ENCODE data around the gene TMEM238L. TPM values are rescaled to one million over a fixed set of nuclear protein-coding genes. Genes with fewer than 3 reads are reported as not detected.

The TMEM238L gene
- total and polyA plus RNA-seq, 2 of the 8 experiments (the other 6 are each of a cell fraction or from before 2014, with no cell fraction given) = not detected

- peaks cover 0 to 2% (median 0%) of the 10 kb centered on the region in 4 experiments; a peak in 1 of 7 replicates for H3K27me3 ChIP-seq (replicated peaks in 1 of 4; ENCODE audit: control insufficient read depth in 3 of 4, extremely low read depth in 1 of 4, insufficient read depth in 3 of 4, low read length in 3 of 4)
- 36% methylated on average over 6 of the region's 6 CpGs; no CpG with 5 or more reads in 1 of the 2 experiments for WGBS, 2 experiments (ENCODE audit: extremely low coverage in 1 of 2, insufficient coverage in 1 of 2, insufficient read length in 1 of 2, insufficient replicate concordance in 2 of 2, low coverage in 1 of 2, low lambda C conversion rate in 2 of 2, missing lambda C conversion rate in 1 of 2)
Observed at GRCh38 chr17:10845388-10845751, 41.5 kb upstream of the TMEM238L start.

More at GRCh38 chr17:10845388-10845751, 41.5 kb upstream of the TMEM238L start:
- ChIA-PET CTCF (ENCODE audit: partially characterized antibody) (interaction anchor here (0.7 to 10.0 kb wide), 27 partner anchors 9 to 215 kb away, joined by 3 to 88 read pairs (median 6); partner anchors contain the start of gene PIRT), POLR2A (ENCODE audit: partially characterized antibody) (interaction anchor here (0.6 to 2.1 kb wide), 4 partner anchors 16 to 108 kb away, joined by 3 to 10 read pairs (median 4); no protein-coding TSS in a partner anchor)
- H3K9ac ChIP-seq (replicated peaks in 1 of 4; ENCODE audit: extremely low read depth in 1 of 4, low read depth in 3 of 4, low read length in 3 of 4) = no peak overlapping the region
- H2BK120ac ChIP-seq (replicated peaks; ENCODE audit: low read depth, low read length) = no peak overlapping the region
- no peak overlapping the region for H3K14ac ChIP-seq (ENCODE audit: insufficient read length)
- no peak overlapping the region for H3K27ac ChIP-seq (ENCODE audit: low read depth, low read length)
- no peak overlapping the region for H3K18ac ChIP-seq (ENCODE audit: extremely low read depth, low read length)
- no peak overlapping the region for H3K56ac ChIP-seq (replicated peaks; ENCODE audit: insufficient read length, low read depth, low read length)
- H3K23me2 ChIP-seq (ENCODE audit: low read depth, low read length) = peaks cover 17% of the 10 kb centered on the region; the same call in 1 of the 2 replicates
- H3K4me2 ChIP-seq (ENCODE audit: insufficient read depth in 1 of 2, low read depth in 2 of 2, low read length in 2 of 2) = peak overlapping the region in 1 of 2 experiments; percentile 88; a peak in 2 of 4 replicates
- FAIRE-seq (no peak), DNase-seq (ENCODE audit: low read depth in 1 of 2, low spot score in 2 of 2) (no peak)
- no peak overlapping the region for H3K23ac ChIP-seq (ENCODE audit: insufficient read length)
- no peak overlapping the region for H3K4ac ChIP-seq (replicated peaks; ENCODE audit: insufficient read length, low read depth, low read length)
- no peak overlapping the region for H2BK20ac ChIP-seq (ENCODE audit: low read length)
- no peaks in the 10 kb centered on the region for H4K20me1 ChIP-seq (replicated peaks in 1 of 2; ENCODE audit: control insufficient read depth in 1 of 2, insufficient read depth in 2 of 2, low read length in 2 of 2)
- H3K4me3 ChIP-seq (ENCODE audit: extremely low read depth in 1 of 4, insufficient read depth in 2 of 4, low read depth in 3 of 4, low read length in 4 of 4) = peak overlapping the region in 1 of 4 experiments; percentile 69; a peak in 2 of 8 replicates
- H4K8ac ChIP-seq (ENCODE audit: extremely low read depth, insufficient read depth, low read length) = no peak overlapping the region
- H2AFZ ChIP-seq (ENCODE audit: low read length) = no peak overlapping the region
- no peak overlapping the region for H4K91ac ChIP-seq (replicated peaks; ENCODE audit: insufficient read length, low read length)
- H2BK5ac ChIP-seq (ENCODE audit: low read depth, low read length) = no peak overlapping the region
- no peaks in the 10 kb centered on the region for H3K36me3 ChIP-seq (ENCODE audit: control insufficient read depth in 2 of 4, insufficient read depth in 4 of 4, low read length in 3 of 4)
- no peak overlapping the region for H4K5ac ChIP-seq (ENCODE audit: insufficient read length, low read depth, low read length)
- H3K4me1 ChIP-seq (replicated peaks in 1 of 4; ENCODE audit: control insufficient read depth in 3 of 4, insufficient read depth in 4 of 4, low read length in 3 of 4) = peaks cover 7 to 10% (median 7%) of the 10 kb centered on the region in 4 experiments; a peak in 6 of 7 replicates
- H2BK15ac ChIP-seq (ENCODE audit: low read length) = no peak overlapping the region
- no peaks in the 10 kb centered on the region; a peak in 1 of 4 replicates for H3K9me3 ChIP-seq (ENCODE audit: insufficient read depth in 2 of 2, low read depth in 1 of 2, low read length in 1 of 2)
- no peaks in the 10 kb centered on the region for H3K79me1 ChIP-seq (ENCODE audit: low read depth, low read length)
- H2BK12ac ChIP-seq (ENCODE audit: low read depth, low read length) = no peak overlapping the region
- no peak overlapping the region for H2AK5ac ChIP-seq (ENCODE audit: low read depth, low read length)
- H3K79me2 ChIP-seq (ENCODE audit: control insufficient read depth in 1 of 2, insufficient read depth in 2 of 2, low read length in 2 of 2) = no peaks in the 10 kb centered on the region
- no peak for TF ChIP-seq TAF1 (IDR thresholded peaks at IDR 0.05; ENCODE audit: low read depth, low read length)
- TF ChIP-seq CHD2 (IDR thresholded peaks at IDR 0.05; ENCODE audit: low read length) = no peak
- TF ChIP-seq SIX5 (IDR thresholded peaks at IDR 0.05; ENCODE audit: low read depth, low read length) = no peak
